Ishikawa (cell line): ENCODE data around the gene ATP6V1C2.

Source experiments
- CEBPB ChIP-seq: IDR thresholded peaks from 2 replicates; pipeline ENCODE4 v1.6.1; 2012
- CREB1 ChIP-seq: IDR thresholded peaks from 2 replicates; pipeline ENCODE4 v1.6.1; 2012; ENCODE audit warnings: low read depth
- EGR1 ChIP-seq: IDR thresholded peaks from 2 replicates; pipeline ENCODE4 v1.6.1; 2012
- EP300 ChIP-seq: IDR thresholded peaks from 2 replicates; pipeline ENCODE4 v1.6.1; 2012; ENCODE audit warnings: borderline replicate concordance
- FOXM1 ChIP-seq: IDR thresholded peaks from 2 replicates; pipeline ENCODE4 v1.6.1; 2012; ENCODE audit warnings: low read depth, borderline replicate concordance
- NFIC ChIP-seq: IDR thresholded peaks from 2 replicates; pipeline ENCODE4 v1.6.1; 2012
- RAD21 ChIP-seq: IDR thresholded peaks from 2 replicates; pipeline ENCODE4 v1.6.1; 2012; ENCODE audit warnings: low read depth
- TAF1 ChIP-seq: IDR thresholded peaks from 2 replicates; pipeline ENCODE4 v1.6.1; 2012; ENCODE audit warnings: low read depth, mild to moderate bottlenecking
- TCF12 ChIP-seq: IDR thresholded peaks from 2 replicates; pipeline ENCODE4 v1.6.1; 2012; ENCODE audit warnings: low read depth
- TEAD4 ChIP-seq: IDR thresholded peaks from 2 replicates; pipeline ENCODE4 v1.6.1; 2012
- USF1 ChIP-seq: IDR thresholded peaks from 2 replicates; pipeline ENCODE4 v1.6.1; 2012
- YY1 ChIP-seq: IDR thresholded peaks from 2 replicates; pipeline ENCODE4 v1.6.1; 2012; ENCODE audit warnings: low read depth
- ZBTB7A ChIP-seq: IDR thresholded peaks from 2 replicates; pipeline ENCODE4 v1.6.1; 2012; ENCODE audit warnings: low read depth
- TF ChIP-seq, protein P1 (sequence below): IDR thresholded peaks from 2 replicates; pipeline ENCODE4 v1.6.1; 2012
- TF ChIP-seq, protein P2 (sequence below): IDR thresholded peaks from 2 replicates; pipeline ENCODE4 v1.6.1; 2012; ENCODE audit warnings: low read depth, mild to moderate bottlenecking

The ATP6V1C2 gene

DNA sequence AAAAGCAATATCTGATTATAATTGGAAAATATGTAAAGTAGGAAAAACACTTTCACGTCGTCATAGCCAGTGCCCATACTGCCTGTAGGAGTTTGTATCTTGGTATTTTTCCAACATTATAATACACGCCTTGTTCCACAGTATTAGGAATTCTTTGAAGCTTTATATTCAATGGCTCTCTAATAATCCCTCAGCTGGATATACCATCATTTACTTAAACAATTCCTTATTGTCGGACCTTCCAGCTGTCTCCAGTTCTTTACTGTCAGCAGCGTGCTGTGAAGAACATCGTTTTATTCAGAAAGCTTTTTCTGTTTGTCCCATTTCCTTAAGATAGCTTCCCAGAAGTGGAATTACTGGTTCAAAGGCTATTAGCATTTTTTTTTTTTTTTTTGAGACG is 31.7 kb downstream of the ATP6V1C2 start:
- TF ChIP-seq ZBTB7A (no peak), CEBPB (no peak), TEAD4 (no peak), FOXM1 (no peak), CREB1 (no peak), YY1 (no peak), EP300 (no peak), TCF12 (no peak), TAF1 (no peak), NFIC (no peak), RAD21 (no peak)
- TF ChIP-seq, protein P1, sequence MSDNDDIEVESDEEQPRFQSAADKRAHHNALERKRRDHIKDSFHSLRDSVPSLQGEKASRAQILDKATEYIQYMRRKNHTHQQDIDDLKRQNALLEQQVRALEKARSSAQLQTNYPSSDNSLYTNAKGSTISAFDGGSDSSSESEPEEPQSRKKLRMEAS, result no peak
- TF ChIP-seq, protein P2, sequence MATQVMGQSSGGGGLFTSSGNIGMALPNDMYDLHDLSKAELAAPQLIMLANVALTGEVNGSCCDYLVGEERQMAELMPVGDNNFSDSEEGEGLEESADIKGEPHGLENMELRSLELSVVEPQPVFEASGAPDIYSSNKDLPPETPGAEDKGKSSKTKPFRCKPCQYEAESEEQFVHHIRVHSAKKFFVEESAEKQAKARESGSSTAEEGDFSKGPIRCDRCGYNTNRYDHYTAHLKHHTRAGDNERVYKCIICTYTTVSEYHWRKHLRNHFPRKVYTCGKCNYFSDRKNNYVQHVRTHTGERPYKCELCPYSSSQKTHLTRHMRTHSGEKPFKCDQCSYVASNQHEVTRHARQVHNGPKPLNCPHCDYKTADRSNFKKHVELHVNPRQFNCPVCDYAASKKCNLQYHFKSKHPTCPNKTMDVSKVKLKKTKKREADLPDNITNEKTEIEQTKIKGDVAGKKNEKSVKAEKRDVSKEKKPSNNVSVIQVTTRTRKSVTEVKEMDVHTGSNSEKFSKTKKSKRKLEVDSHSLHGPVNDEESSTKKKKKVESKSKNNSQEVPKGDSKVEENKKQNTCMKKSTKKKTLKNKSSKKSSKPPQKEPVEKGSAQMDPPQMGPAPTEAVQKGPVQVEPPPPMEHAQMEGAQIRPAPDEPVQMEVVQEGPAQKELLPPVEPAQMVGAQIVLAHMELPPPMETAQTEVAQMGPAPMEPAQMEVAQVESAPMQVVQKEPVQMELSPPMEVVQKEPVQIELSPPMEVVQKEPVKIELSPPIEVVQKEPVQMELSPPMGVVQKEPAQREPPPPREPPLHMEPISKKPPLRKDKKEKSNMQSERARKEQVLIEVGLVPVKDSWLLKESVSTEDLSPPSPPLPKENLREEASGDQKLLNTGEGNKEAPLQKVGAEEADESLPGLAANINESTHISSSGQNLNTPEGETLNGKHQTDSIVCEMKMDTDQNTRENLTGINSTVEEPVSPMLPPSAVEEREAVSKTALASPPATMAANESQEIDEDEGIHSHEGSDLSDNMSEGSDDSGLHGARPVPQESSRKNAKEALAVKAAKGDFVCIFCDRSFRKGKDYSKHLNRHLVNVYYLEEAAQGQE, result no peak

GRCh38 chr2:10753876-10754275 is 32.4 kb downstream of the ATP6V1C2 start:
- TF ChIP-seq, protein P1, result no peak
- TF ChIP-seq TAF1 (no peak), NFIC (no peak)

DNA sequence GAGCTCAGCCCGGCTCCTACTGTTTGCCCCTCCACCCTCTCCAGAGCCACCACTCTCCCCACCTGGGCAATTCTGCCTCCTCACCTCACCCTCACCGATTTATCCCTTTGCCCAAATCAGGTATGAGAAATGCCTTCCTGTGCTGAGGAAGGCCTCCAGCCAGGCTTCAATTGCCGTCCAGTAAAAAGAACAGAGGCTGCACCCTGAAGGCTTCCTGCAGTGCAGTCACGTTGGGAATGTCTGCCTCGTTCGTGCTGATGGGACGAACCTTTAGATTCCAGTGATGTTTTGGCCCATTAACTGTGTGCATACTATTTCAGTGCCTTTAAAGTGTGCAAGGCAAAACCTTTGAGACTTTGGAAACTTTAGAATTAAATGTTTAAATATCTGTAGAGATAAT is 34.2 kb downstream of the ATP6V1C2 start:
- TF ChIP-seq FOXM1 (no peak), EGR1 (no peak), TEAD4 (peak; percentile 52; the same call in 1 of the 2 replicates), NFIC (no peak), USF1 (0 out of 2 replicates have a peak, but pooled peaks have one; percentile 21), CEBPB (no peak), YY1 (no peak), EP300 (peak; percentile 42; the same call in 1 of the 2 replicates)
- TF ChIP-seq, protein P1, result 0 out of 2 replicates have a peak, but pooled peaks have one; percentile 27

GRCh38 chr2:10757814-10758286 is 36.4 kb downstream of the ATP6V1C2 start:
- TF ChIP-seq TEAD4 (no peak), USF1 (no peak), FOXM1 (no peak), NFIC (no peak), EGR1 (no peak), TCF12 (no peak), CREB1 (no peak), EP300 (no peak), ZBTB7A (no peak), YY1 (no peak), RAD21 (no peak), TAF1 (no peak), CEBPB (no peak)
- TF ChIP-seq, protein P2, result no peak
- TF ChIP-seq, protein P1, result no peak

- TF ChIP-seq CEBPB, result no peak
- TF ChIP-seq TEAD4, result no peak
- TF ChIP-seq YY1, result no peak
- TF ChIP-seq ZBTB7A, result no peak
- no peak for TF ChIP-seq CREB1
- TF ChIP-seq NFIC, result no peak
- no peak for TF ChIP-seq TAF1
Observed at GRCh38 chr2:10759151-10759714, 37.8 kb downstream of the ATP6V1C2 start.
